DOHH2 (cell line): ENCODE data around the gene CLK2.

Experiments used
- CTCF ChIP-seq: fragments of 200-600 bp; sonication (generic); IDR thresholded peaks from one replicate; pipeline ENCODE4 v1.5.1; 2014; ENCODE audit warnings: antibody characterized with exemption, mild to moderate bottlenecking, low read depth, low read length; ENCODE audit not compliant: poor library complexity, severe bottlenecking
- EZH2phosphoT487 ChIP-seq: fragments of 200-600 bp; sonication (generic); IDR thresholded peaks from 2 replicates; pipeline ENCODE4 v1.6.1; 2017; ENCODE audit warnings: borderline replicate concordance, mild to moderate bottlenecking, antibody characterized with exemption, low read length, moderate library complexity, mixed read lengths

GRCh38 chr1:155322571-155322952 is 49.3 kb upstream of the CLK2 start:
- TF ChIP-seq CTCF (no peak), EZH2phosphoT487 (no peak)
